ENCODE data around the gene ALG9. TPM values are rescaled to one million over a fixed set of nuclear protein-coding genes. Genes with fewer than 3 reads are reported as not detected.

The ALG9 gene
- total RNA-seq, 1 experiment from 2014 or later, result 19.7 TPM

- no peak for TF ChIP-seq ZNF138 (CRISPR knock-in tag; conservative IDR thresholded peaks at IDR 0.05)
- no peak for TF ChIP-seq TP53 (CRISPR knock-in tag; IDR thresholded peaks at IDR 0.05)
Observed at GRCh38 chr11:111882202-111882601, 10.8 kb upstream of the ALG9 start (continued).

GRCh38 chr11:111879637-111879960 lies 8.2 kb upstream of the ALG9 start:
- POLR2A ChIA-PET, result no interaction called here
- CTCF ChIA-PET, result interaction anchor here (1.0 to 1.1 kb wide), 2 partner anchors 47 to 52 kb away, joined by 4 to 5 read pairs; no protein-coding TSS in a partner anchor
- H3K36me3 Mint-ChIP-seq, result no peaks in the 10 kb centered on the region

GRCh38 chr11:111878849-111879636 lies 7.7 kb upstream of the ALG9 start, which contains the start of the genes CFAP68 and FDXACB1:
Gene CFAP68 (plus strand): TSS chr11:111879541. CDS start chr11:111879561, 20 bp downstream.
Gene FDXACB1 (minus strand): TSS chr11:111879165. CDS start chr11:111879132, 33 bp downstream.
- Mint-ChIP-seq H3K27ac (peak within 1 kb of the TSS; percentile 100), H3K36me3 (no peaks in the 10 kb centered on the region), H3K27me3 (ENCODE audit: low read depth) (peaks cover 2% of the 10 kb centered on the region; the same call in 1 of the 2 replicates), H3K4me3 (peak within 1 kb of the TSS; percentile 92), H3K9me3 (no peaks in the 10 kb centered on the region), H3K4me1 (peaks cover 6% of the 10 kb centered on the region)
- ChIA-PET POLR2A (no interaction called here), CTCF (interaction anchor here (1.1 to 2.0 kb wide), 3 partner anchors 40 to 103 kb away, joined by 4 to 13 read pairs (median 6); partner anchors contain the start of gene C11orf52)
- DNase-seq (ENCODE audit: low spot score) (peak; percentile 98), ATAC-seq (peak; percentile 96)
- TF ChIP-seq ZNF423 (CRISPR knock-in tag; IDR thresholded peaks at IDR 0.05) (no peak), ZMAT4 (CRISPR knock-in tag; IDR thresholded peaks at IDR 0.05) (no peak), NR3C1 (CRISPR knock-in tag; conservative IDR thresholded peaks at IDR 0.05; ENCODE audit: low read depth) (no peak), STAT6 (CRISPR knock-in tag; conservative IDR thresholded peaks at IDR 0.05; ENCODE audit: low read depth) (no peak), USF1 (CRISPR knock-in tag; IDR thresholded peaks at IDR 0.05) (peak; percentile 40; the same call in 1 of the 2 replicates), SMAD4 (CRISPR knock-in tag; IDR thresholded peaks at IDR 0.05) (no peak), GRHL2 (CRISPR knock-in tag; IDR thresholded peaks at IDR 0.05; ENCODE audit: insufficient replicate concordance, severe bottlenecking) (no peak), ZNF121 (CRISPR knock-in tag; IDR thresholded peaks at IDR 0.05) (peak; percentile 80), ERG (CRISPR knock-in tag; IDR thresholded peaks at IDR 0.05) (no peak), CBFB (CRISPR knock-in tag; IDR thresholded peaks at IDR 0.05; ENCODE audit: low read depth) (no peak), GTF2I (CRISPR knock-in tag; conservative IDR thresholded peaks at IDR 0.05) (no peak), PREB (CRISPR knock-in tag; IDR thresholded peaks at IDR 0.05; ENCODE audit: borderline replicate concordance) (no peak), ATF6 (CRISPR knock-in tag; IDR thresholded peaks at IDR 0.05) (no peak)

More at GRCh38 chr11:111879637-111879960, 8.2 kb upstream of the ALG9 start:
- Mint-ChIP-seq H3K9me3 (no peaks in the 10 kb centered on the region), H3K4me3 (peak overlapping the region; percentile 92), H3K27me3 (ENCODE audit: low read depth) (peaks cover 2% of the 10 kb centered on the region; the same call in 1 of the 2 replicates), H3K4me1 (peaks cover 6% of the 10 kb centered on the region), H3K27ac (peak overlapping the region; percentile 100)
- DNase-seq (ENCODE audit: low spot score) (no peak), ATAC-seq (no peak)
- TF ChIP-seq OVOL2 (CRISPR knock-in tag; IDR thresholded peaks at IDR 0.05; ENCODE audit: borderline replicate concordance) (no peak), AR (CRISPR knock-in tag; IDR thresholded peaks at IDR 0.05) (no peak), MYBL2 (CRISPR knock-in tag; IDR thresholded peaks at IDR 0.05) (no peak)

All from WTC11 (cell line).